ENCODE data around the gene IGHMBP2.
A peak's percentile ranks its signal among the peaks of the same experiment; 100 is the strongest.

Gene IGHMBP2

GRCh38 chr11:68890490-68891231 is 13.0 kb upstream of the IGHMBP2 start:
- peak; percentile 48 for DNase-seq

- no peak for DNase-seq
Measured at GRCh38 chr11:68891351-68891948, 12.2 kb upstream of the IGHMBP2 start.

GRCh38 chr11:68892576-68892975 is 11.1 kb upstream of the IGHMBP2 start:
- DNase-seq, result no peak

GRCh38 chr11:68893282-68893681 is 10.4 kb upstream of the IGHMBP2 start:
- DNase-seq, result no peak

GRCh38 chr11:68896171-68896959 is 7.3 kb upstream of the IGHMBP2 start:
- no peak for DNase-seq

GRCh38 chr11:68897441-68897840 is 6.2 kb upstream of the IGHMBP2 start:
- no peak for DNase-seq

- no peak for DNase-seq
Measured at GRCh38 chr11:68900835-68901381, 2.8 kb upstream of the IGHMBP2 start.

GRCh38 chr11:68904248-68904847 is 657 bp downstream of the IGHMBP2 start:
- no peak for DNase-seq

- DNase-seq, result no peak
Measured at GRCh38 chr11:68905421-68906360, 2.0 kb downstream of the IGHMBP2 start.

- DNase-seq, result no peak
Measured at GRCh38 chr11:68908273-68908672, 4.6 kb downstream of the IGHMBP2 start.

GRCh38 chr11:68910965-68911364 is 7.3 kb downstream of the IGHMBP2 start:
- DNase-seq, result no peak

- no peak for DNase-seq
Measured at GRCh38 chr11:68911731-68912130, 8.0 kb downstream of the IGHMBP2 start.

GRCh38 chr11:68912254-68912653 is 8.6 kb downstream of the IGHMBP2 start:
- DNase-seq, result no peak

- DNase-seq, result no peak
Measured at GRCh38 chr11:68913188-68913587, 9.5 kb downstream of the IGHMBP2 start.

GRCh38 chr11:68914761-68915160 is 11.1 kb downstream of the IGHMBP2 start:
- no peak for DNase-seq

GRCh38 chr11:68916439-68916838 is 12.7 kb downstream of the IGHMBP2 start:
- no peak for DNase-seq

- no peak for DNase-seq
Measured at GRCh38 chr11:68923614-68924013, 19.9 kb downstream of the IGHMBP2 start.

GRCh38 chr11:68924073-68924925 is 20.6 kb downstream of the IGHMBP2 start:
- no peak for DNase-seq

GRCh38 chr11:68925611-68926010 is 21.9 kb downstream of the IGHMBP2 start:
- no peak for DNase-seq

- DNase-seq, result no peak
Measured at GRCh38 chr11:68927280-68928135, 23.8 kb downstream of the IGHMBP2 start.
